ENCODE results near the gene PPP1R14D.

PPP1R14D gene

GRCh38 chr15:40828447-40829036, at the start of gene PPP1R14D:
Gene PPP1R14D, minus strand, starts transcription at chr15:40828708. Its CDS starts 67 bp downstream, at chr15:40828641.
- H3K4me2 ChIP-seq, result no peak within 1 kb of the TSS
- no peaks in the 10 kb centered on the region for H3K36me3 ChIP-seq
- H3K9ac ChIP-seq, result no peak within 1 kb of the TSS
- no peak within 1 kb of the TSS for H3K27ac ChIP-seq
- H3K4me1 ChIP-seq, result no peaks in the 10 kb centered on the region
- no peaks in the 10 kb centered on the region for H3K27me3 ChIP-seq
- TF ChIP-seq Cebpa-rat (IDR thresholded peaks at IDR 0.05), result no peak
- H3K4me3 ChIP-seq, result no peak within 1 kb of the TSS
- H3K9me3 ChIP-seq, result no peaks in the 10 kb centered on the region
- H4K20me1 ChIP-seq, result no peaks in the 10 kb centered on the region

GRCh38 chr15:40877694-40878093, 49.2 kb upstream of the PPP1R14D start:
- H3K4me1 ChIP-seq, result peaks cover 37% of the 10 kb centered on the region
- H3K27me3 ChIP-seq, result no peaks in the 10 kb centered on the region
- no peak overlapping the region for H3K27ac ChIP-seq
- peaks cover 5% of the 10 kb centered on the region; the same call in 1 of the 2 replicates for H3K9me3 ChIP-seq
- H3K9ac ChIP-seq, result no peak overlapping the region
- no peak for TF ChIP-seq Cebpa-rat (IDR thresholded peaks at IDR 0.05)
- no peak overlapping the region for H3K4me3 ChIP-seq
- no peaks in the 10 kb centered on the region for H4K20me1 ChIP-seq
- no peaks in the 10 kb centered on the region for H3K36me3 ChIP-seq
- H3K4me2 ChIP-seq, result no peak overlapping the region

GRCh38 chr15:40875991-40876730, 47.7 kb upstream of the PPP1R14D start:
- H3K9me3 ChIP-seq, result no peaks in the 10 kb centered on the region
- H3K9ac ChIP-seq, result no peak overlapping the region; the same call in 1 of the 2 replicates
- H4K20me1 ChIP-seq, result no peaks in the 10 kb centered on the region
- TF ChIP-seq Cebpa-rat (IDR thresholded peaks at IDR 0.05), result no peak
- H3K4me1 ChIP-seq, result peaks cover 52% of the 10 kb centered on the region
- H3K27ac ChIP-seq, result no peak overlapping the region
- peak overlapping the region; percentile 74 for H3K4me2 ChIP-seq
- no peaks in the 10 kb centered on the region for H3K36me3 ChIP-seq
- no peak overlapping the region for H3K4me3 ChIP-seq
- H3K27me3 ChIP-seq, result no peaks in the 10 kb centered on the region

GRCh38 chr15:40873694-40874561, 45.4 kb upstream of the PPP1R14D start, which contains the start of gene RHOV:
Gene RHOV, minus strand, starts transcription at chr15:40874234. Its CDS starts 95 bp downstream, at chr15:40874139.
- Histone ChIP-seq H3K27ac (peak within 1 kb of the TSS; percentile 47; the same call in 1 of the 2 replicates), H3K4me3 (peak within 1 kb of the TSS; percentile 76), H3K4me2 (peak within 1 kb of the TSS; percentile 89), H3K27me3 (no peaks in the 10 kb centered on the region), H4K20me1 (no peaks in the 10 kb centered on the region), H3K9me3 (no peaks in the 10 kb centered on the region), H3K9ac (peak within 1 kb of the TSS; percentile 73), H3K36me3 (no peaks in the 10 kb centered on the region), H3K4me1 (peaks cover 54% of the 10 kb centered on the region)
- no peak for TF ChIP-seq Cebpa-rat (IDR thresholded peaks at IDR 0.05)

GRCh38 chr15:40872791-40873693, 44.5 kb upstream of the PPP1R14D start:
- Histone ChIP-seq H3K27ac (no peak overlapping the region), H3K4me2 (peak overlapping the region; percentile 89), H3K4me3 (peak overlapping the region; percentile 76), H3K27me3 (no peaks in the 10 kb centered on the region), H3K9ac (peak overlapping the region; percentile 73; the same call in 1 of the 2 replicates), H3K9me3 (no peaks in the 10 kb centered on the region), H4K20me1 (no peaks in the 10 kb centered on the region), H3K36me3 (no peaks in the 10 kb centered on the region), H3K4me1 (peaks cover 54% of the 10 kb centered on the region)
- TF ChIP-seq Cebpa-rat (IDR thresholded peaks at IDR 0.05), result no peak

GRCh38 chr15:40871749-40872617, 43.5 kb upstream of the PPP1R14D start:
- peaks cover 54% of the 10 kb centered on the region for H3K4me1 ChIP-seq
- no peak overlapping the region for H3K4me3 ChIP-seq
- H3K36me3 ChIP-seq, result no peaks in the 10 kb centered on the region
- H3K9ac ChIP-seq, result 0 out of 2 replicates have a peak overlapping the region, but pooled peaks have one; percentile 9
- no peaks in the 10 kb centered on the region for H3K9me3 ChIP-seq
- no peaks in the 10 kb centered on the region for H3K27me3 ChIP-seq
- H4K20me1 ChIP-seq, result no peaks in the 10 kb centered on the region
- peak overlapping the region; percentile 89 for H3K4me2 ChIP-seq
- no peak for TF ChIP-seq Cebpa-rat (IDR thresholded peaks at IDR 0.05)
- H3K27ac ChIP-seq, result no peak overlapping the region

- no peak for TF ChIP-seq Cebpa-rat (IDR thresholded peaks at IDR 0.05)
- H3K4me1 ChIP-seq, result peaks cover 47% of the 10 kb centered on the region
- no peaks in the 10 kb centered on the region for H3K27me3 ChIP-seq
- H3K9me3 ChIP-seq, result no peaks in the 10 kb centered on the region
- no peaks in the 10 kb centered on the region for H3K36me3 ChIP-seq
- no peak overlapping the region for H3K27ac ChIP-seq
- H3K4me2 ChIP-seq, result no peak overlapping the region
- H3K9ac ChIP-seq, result no peak overlapping the region
- no peak overlapping the region for H3K4me3 ChIP-seq
- no peaks in the 10 kb centered on the region for H4K20me1 ChIP-seq
Measured at GRCh38 chr15:40870716-40871115, 42.2 kb upstream of the PPP1R14D start.

GRCh38 chr15:40869686-40870085, 41.2 kb upstream of the PPP1R14D start:
- H3K27me3 ChIP-seq, result no peaks in the 10 kb centered on the region
- no peak overlapping the region for H3K9ac ChIP-seq
- H3K9me3 ChIP-seq, result no peaks in the 10 kb centered on the region
- no peak overlapping the region for H3K4me3 ChIP-seq
- TF ChIP-seq Cebpa-rat (IDR thresholded peaks at IDR 0.05), result no peak
- no peaks in the 10 kb centered on the region for H4K20me1 ChIP-seq
- H3K27ac ChIP-seq, result no peak overlapping the region
- no peaks in the 10 kb centered on the region for H3K36me3 ChIP-seq
- no peak overlapping the region for H3K4me2 ChIP-seq
- peaks cover 41% of the 10 kb centered on the region for H3K4me1 ChIP-seq

Data from BLaER1 (cell line).